Transverse colon (tissue), 4 donors: ENCODE data around the gene TTLL7.

Source experiments
- CTCF ChIP-seq, 5 experiments: fragments of 200-600 bp in 3 of 5; fragments of 450-650 bp in 2 of 5; sonication (generic) in 3 of 5; IDR thresholded peaks; 1 replicate in 2 of 5; 2 replicates in 3 of 5; pipeline ENCODE4 v1.5.1; 2016 to 2017; ENCODE audit warnings: antibody characterized with exemption in 5 of 5, inconsistent platforms in 3 of 5, mild to moderate bottlenecking in 2 of 5, moderate library complexity in 1 of 5
- EP300 ChIP-seq: sonication (generic); formaldehyde crosslinking; IDR thresholded peaks from one replicate; pipeline ENCODE4 v1.6.1; 2017; ENCODE audit warnings: antibody characterized with exemption, low read depth
- POLR2AphosphoS5 ChIP-seq, 3 donors: sonication (generic); formaldehyde crosslinking; IDR thresholded peaks; one replicate each; pipeline ENCODE4 v1.6.1; 2016; ENCODE audit warnings: antibody characterized with exemption in 3 of 3

GRCh38 chr1:83961571-83962295 lies 37.2 kb downstream of the TTLL7 start:
- no peak for TF ChIP-seq CTCF (IDR thresholded peaks at IDR 0.05)
- TF ChIP-seq EP300: no peak
- no peak for TF ChIP-seq POLR2AphosphoS5 (IDR thresholded peaks at IDR 0.05)
